ENCODE results near the gene USP2.

Gene USP2

DNA sequence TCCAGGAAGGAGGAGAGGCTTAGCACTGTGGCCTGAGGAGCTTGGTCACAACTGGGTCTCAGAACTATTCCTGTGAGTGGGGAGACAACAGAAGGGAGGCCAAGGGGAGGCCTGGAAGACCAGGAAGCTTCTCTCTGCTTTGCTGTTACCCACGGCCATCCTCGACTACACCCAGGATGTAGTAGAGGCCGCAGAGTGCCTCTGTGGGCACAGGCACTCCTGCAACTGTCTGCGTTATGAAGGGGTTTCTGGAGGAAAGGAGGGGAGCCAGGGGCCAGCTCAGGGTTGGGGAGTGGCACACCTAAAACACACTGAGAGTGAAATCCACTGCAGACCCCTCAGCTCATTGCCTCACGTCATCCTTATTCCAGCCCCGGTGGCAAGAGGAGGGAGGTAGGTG is 31.2 kb downstream of the USP2 start:
- TF ChIP-seq, protein P1, sequence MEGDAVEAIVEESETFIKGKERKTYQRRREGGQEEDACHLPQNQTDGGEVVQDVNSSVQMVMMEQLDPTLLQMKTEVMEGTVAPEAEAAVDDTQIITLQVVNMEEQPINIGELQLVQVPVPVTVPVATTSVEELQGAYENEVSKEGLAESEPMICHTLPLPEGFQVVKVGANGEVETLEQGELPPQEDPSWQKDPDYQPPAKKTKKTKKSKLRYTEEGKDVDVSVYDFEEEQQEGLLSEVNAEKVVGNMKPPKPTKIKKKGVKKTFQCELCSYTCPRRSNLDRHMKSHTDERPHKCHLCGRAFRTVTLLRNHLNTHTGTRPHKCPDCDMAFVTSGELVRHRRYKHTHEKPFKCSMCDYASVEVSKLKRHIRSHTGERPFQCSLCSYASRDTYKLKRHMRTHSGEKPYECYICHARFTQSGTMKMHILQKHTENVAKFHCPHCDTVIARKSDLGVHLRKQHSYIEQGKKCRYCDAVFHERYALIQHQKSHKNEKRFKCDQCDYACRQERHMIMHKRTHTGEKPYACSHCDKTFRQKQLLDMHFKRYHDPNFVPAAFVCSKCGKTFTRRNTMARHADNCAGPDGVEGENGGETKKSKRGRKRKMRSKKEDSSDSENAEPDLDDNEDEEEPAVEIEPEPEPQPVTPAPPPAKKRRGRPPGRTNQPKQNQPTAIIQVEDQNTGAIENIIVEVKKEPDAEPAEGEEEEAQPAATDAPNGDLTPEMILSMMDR (IDR thresholded peaks at IDR 0.05; ENCODE audit: insufficient read depth, low read depth, low read length, missing control alignments): no peak
- H3K4me3 ChIP-seq (ENCODE audit: low read depth, low read length): no peak overlapping the region
- DNase-seq (ENCODE audit: low read depth): no peak

DNA sequence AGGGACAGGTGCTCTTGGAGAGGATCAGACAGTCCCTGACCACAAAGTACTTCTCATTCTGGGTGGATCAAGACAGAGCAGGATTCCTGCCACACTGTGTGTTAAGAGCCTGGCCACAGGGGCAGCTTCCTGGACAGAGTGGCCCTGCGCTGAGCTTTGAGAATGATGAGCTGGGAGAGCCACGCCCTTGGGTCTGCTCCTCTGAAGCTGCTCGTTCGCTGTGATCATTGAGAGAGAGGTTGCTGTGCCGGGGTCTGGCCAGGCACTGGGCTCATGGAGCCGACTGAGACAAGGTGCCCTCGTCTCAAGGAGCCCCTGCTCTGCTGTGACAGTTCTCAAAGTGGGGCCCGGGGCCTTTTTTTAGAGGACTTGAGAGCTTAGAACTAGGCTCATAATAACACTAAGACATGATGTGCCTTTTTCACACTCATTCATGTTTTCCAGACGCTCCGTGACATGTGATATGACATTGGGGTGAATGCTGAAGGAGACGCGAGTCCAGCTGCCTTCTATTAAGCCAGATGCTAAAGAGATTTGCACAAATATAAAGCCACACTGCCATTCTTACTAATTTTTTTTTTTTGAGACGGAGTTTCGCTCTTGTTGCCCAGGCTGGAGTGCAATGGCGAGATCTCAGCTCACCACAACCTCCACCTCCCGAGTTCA is 33.4 kb downstream of the USP2 start:
- DNase-seq (ENCODE audit: low read depth): no peak
- H3K4me3 ChIP-seq (ENCODE audit: low read depth, low read length): no peak overlapping the region
- TF ChIP-seq, protein P1 (IDR thresholded peaks at IDR 0.05; ENCODE audit: insufficient read depth, low read depth, low read length, missing control alignments): no peak

DNA sequence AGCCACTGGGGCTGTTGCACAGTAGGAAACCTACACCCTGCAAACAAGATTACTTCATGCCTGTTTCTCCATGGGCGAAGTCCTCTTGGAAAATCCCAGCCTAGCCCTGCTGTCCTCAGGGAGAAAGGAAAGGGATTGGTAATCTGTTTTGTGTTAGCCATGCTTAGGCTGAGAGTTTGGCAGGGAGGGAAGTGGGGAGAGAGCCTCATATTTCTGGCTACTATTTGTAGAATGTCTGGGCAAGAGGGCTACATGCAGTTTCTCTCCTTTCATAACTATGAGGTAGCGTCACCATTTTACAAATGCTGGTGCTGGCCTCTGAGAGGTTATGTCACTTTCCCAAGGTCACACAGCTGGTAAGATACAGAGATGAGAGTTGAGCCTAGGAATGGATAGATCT is 34.2 kb downstream of the USP2 start:
- H3K4me3 ChIP-seq (ENCODE audit: low read depth, low read length): no peak overlapping the region
- DNase-seq (ENCODE audit: low read depth): no peak
- TF ChIP-seq, protein P1 (IDR thresholded peaks at IDR 0.05; ENCODE audit: insufficient read depth, low read depth, low read length, missing control alignments): no peak

DNA sequence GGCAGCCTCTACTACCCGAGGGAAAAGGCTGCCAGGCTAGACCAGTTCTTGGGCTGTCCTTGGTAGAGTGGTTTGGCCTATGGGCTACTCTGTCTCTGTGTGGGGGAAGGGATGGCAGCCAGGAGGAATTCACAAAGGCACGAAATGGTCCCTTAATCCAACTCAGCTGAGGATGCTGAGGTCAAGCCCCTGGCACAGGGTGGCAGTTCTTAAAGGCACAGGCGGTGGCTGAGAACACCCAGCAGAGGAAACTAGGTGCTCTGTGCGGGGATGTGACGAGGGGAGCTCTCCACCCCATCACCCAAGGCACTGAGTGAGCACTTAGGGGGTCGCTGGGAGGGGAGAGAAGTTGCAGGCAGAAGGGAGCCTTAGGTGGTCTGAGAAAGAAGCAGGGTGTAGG is 34.9 kb downstream of the USP2 start, which contains the start of gene MFRP:
MFRP (minus strand) TSS at position 101 of the 400 bp plus-strand sequence. CDS start 192 bp downstream, outside the sequence.
- no peak within 1 kb of the TSS for H3K4me3 ChIP-seq (ENCODE audit: low read depth, low read length)
- TF ChIP-seq, protein P1 (IDR thresholded peaks at IDR 0.05; ENCODE audit: insufficient read depth, low read depth, low read length, missing control alignments): no peak
- DNase-seq (ENCODE audit: low read depth): no peak

DNA sequence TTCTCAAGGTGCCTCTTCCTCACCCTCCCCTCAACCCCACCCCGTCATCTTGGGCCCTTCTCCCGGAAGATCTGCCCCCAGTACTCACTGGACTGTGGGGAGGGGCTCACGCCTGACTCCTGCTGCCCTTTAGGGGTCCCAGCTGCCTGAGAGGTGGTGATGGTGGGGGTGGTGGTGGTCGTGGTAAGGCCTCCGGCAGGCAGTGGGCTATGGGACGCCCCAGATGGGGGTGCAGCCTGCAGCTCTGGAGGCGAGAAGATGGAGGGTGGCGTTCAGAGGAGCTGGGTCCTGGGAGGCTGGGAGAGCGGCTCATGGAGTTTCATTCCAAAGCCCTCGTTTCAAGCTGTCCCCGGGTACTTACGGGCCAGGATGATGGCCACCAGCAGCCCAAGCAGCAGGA is 35.8 kb downstream of the USP2 start:
- TF ChIP-seq, protein P1 (IDR thresholded peaks at IDR 0.05; ENCODE audit: insufficient read depth, low read depth, low read length, missing control alignments): no peak
- no peak for DNase-seq (ENCODE audit: low read depth)
- no peak overlapping the region for H3K4me3 ChIP-seq (ENCODE audit: low read depth, low read length)

DNA sequence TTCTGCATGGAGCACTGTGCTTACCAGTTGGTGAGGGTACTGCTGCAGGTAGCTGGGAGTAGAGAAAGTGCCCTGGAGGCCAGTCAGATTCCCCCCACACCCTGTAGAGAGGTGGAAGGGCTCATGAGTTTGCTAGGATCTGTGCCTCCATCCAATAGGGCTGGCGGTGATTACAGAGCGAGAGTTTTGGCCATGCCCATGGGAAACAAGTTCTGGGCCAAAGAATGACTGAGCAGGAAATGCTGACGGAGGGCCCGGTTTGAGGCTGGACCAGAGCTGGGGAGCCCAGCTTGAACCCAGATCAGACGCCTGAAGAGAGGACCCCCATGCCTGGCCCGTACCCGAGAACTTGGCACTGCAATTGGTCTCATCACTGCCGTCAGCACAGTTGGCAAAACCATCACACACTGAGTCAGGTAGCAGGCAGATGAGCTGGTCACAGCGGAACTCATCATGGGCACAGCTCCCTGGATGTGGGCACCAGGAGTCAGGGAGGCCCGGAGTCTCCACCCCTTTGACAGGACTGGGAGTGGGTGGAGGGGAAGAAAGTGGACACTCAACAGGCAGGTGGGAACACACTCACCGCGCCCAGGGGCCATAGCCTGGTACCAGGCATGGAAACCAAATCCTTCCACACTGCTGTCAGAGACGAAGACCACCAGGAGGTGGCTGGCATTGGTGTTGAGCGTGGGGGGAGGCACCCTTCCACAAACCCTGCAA is 37.0 kb downstream of the USP2 start:
- DNase-seq (ENCODE audit: low read depth): no peak
- TF ChIP-seq, protein P1 (IDR thresholded peaks at IDR 0.05; ENCODE audit: insufficient read depth, low read depth, low read length, missing control alignments): no peak
- H3K4me3 ChIP-seq (ENCODE audit: low read depth, low read length): no peak overlapping the region
